Measurements from ENCODE around the gene CBARP.

CBARP gene

DNA sequence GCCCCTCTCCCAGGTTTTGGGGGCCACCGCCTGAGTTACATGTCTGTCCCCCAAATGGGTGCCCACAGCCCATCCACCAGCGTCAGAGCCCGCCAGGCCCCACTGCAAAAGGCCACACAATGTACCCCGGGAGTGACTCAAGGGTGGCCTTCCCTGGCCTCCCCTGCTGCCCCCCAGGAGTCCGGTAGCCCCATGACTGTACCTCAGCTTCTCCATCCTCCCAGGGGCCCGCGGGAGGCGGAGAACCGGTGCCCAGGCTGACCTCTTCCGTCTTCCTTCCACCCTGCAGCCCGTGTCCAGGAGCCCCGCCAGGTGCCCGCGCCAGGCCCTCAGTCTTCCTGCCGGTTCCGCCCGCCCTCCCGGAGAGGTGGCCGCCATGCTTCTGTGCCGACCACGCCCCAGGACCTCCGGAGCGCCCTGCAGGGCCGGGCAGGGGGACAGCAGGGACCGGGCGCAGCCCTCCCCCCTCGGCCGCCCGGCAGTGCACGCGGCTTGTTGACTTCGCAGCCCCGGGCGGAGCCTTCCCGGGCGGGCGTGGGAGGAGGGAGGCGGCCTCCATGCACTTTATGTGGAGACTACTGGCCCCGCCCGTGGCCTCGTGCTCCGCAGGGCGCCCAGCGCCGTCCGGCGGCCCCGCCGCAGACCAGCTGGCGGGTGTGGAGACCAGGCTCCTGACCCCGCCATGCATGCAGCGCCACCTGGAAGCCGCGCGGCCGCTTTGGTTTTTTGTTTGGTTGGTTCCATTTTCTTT lies 10.3 kb downstream of the CBARP start:
- TF ChIP-seq, protein P1, sequence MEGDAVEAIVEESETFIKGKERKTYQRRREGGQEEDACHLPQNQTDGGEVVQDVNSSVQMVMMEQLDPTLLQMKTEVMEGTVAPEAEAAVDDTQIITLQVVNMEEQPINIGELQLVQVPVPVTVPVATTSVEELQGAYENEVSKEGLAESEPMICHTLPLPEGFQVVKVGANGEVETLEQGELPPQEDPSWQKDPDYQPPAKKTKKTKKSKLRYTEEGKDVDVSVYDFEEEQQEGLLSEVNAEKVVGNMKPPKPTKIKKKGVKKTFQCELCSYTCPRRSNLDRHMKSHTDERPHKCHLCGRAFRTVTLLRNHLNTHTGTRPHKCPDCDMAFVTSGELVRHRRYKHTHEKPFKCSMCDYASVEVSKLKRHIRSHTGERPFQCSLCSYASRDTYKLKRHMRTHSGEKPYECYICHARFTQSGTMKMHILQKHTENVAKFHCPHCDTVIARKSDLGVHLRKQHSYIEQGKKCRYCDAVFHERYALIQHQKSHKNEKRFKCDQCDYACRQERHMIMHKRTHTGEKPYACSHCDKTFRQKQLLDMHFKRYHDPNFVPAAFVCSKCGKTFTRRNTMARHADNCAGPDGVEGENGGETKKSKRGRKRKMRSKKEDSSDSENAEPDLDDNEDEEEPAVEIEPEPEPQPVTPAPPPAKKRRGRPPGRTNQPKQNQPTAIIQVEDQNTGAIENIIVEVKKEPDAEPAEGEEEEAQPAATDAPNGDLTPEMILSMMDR (IDR thresholded peaks at IDR 0.05; ENCODE audit: low read depth, low read length) = no peak
- no peak for DNase-seq (ENCODE audit: extremely low read depth, low read depth)

DNA sequence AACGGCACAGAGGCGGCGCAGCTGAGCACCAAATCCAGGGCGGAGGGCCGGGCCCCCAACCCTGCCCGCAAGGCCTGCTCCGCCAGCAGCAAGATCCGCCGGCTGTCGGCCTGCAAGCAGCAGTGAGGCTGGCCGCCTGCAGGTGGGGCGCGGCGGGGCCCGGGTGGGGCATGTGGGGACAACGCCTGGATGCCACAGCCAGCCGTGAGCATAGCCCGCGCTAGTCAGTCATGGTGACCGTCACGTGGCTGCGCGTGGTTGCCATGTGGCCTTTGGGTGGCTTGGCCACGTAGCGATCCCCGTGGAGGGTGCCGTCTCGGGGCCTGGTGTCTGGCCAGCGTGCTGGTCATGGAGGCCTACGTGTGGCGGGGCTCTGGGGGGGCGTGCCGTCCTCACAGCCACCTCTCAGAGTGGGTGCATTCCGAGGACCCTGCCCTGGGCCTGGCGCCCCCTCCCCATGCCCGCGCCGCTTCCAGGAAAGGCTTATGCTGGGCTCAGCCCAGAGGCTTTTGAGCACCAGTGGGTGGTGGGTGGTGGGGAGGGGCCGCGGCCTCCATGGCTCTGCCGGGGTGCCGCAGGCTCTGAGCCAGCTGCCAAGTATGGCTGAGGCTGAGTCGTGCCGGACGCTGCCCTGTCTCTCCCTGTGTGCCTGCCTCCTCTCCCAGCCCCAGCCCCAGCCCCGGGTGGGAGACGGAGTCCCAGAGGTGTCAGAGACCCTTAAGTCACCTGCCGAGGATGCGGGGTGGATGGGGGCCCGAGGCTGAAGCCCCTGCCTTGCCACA lies 11.1 kb downstream of the CBARP start:
- DNase-seq (ENCODE audit: extremely low read depth, low read depth) = no peak
- TF ChIP-seq, protein P1 (IDR thresholded peaks at IDR 0.05; ENCODE audit: low read depth, low read length) = no peak

DNA sequence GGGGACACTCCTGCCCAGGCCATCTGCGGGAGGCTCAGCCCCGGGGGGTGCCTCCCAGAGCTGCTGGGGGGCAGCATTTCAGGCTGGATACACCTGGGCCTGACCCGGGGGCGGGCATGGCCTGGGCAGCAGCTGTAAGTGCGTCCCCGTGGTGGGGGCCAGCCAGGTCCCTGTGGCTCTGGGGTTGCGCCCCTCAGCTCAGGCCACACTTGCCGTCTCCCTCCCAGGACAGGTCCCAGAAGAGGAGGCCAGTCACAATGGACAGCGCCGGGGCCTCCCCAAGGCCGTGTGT lies 11.6 kb downstream of the CBARP start:
- no peak for DNase-seq (ENCODE audit: extremely low read depth, low read depth)

DNA sequence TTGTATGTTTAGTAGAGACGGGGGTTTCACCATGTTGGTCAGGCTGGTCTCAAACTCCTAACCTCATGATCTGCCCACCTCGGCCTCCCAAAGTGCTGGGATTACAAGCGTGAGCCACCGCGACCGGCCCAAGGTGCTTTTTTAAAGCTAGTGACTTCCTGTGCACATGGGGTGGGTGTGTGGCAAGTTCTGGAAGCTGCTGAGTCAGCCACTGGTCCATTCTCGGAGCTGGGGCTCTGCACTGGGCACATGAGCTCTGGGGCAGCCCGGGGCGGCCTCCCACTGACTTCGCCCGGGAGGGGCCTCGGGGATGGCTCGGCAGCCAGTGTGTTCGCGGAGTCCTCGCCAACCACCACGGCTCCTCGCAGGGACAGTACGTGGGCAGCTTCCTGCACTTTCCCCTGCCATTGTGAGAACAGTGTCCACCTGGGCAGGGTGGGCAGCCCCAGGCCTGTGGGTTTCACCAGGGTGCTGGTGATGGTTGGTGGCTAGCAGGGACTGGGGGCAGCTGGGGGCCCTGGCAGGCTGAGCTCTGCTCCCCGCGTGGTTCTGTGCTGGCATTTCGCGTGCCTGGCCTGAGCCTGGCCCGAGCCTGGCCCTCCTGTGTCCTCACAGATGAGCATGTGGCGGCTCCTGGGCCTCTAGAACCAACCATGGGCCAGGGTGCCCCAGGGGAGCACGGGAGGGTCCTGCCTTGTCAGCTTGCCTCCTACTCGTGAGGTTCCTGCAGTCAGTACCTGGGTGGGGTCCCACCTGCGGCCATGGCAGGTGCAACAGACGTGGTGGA lies 12.2 kb downstream of the CBARP start:
- no peak for DNase-seq (ENCODE audit: extremely low read depth, low read depth)
- TF ChIP-seq, protein P1 (IDR thresholded peaks at IDR 0.05; ENCODE audit: low read depth, low read length) = no peak

More for the DNA sequence above, 11.6 kb downstream of the CBARP start:
- TF ChIP-seq, protein P1 (IDR thresholded peaks at IDR 0.05; ENCODE audit: low read depth, low read length) = no peak

DNA sequence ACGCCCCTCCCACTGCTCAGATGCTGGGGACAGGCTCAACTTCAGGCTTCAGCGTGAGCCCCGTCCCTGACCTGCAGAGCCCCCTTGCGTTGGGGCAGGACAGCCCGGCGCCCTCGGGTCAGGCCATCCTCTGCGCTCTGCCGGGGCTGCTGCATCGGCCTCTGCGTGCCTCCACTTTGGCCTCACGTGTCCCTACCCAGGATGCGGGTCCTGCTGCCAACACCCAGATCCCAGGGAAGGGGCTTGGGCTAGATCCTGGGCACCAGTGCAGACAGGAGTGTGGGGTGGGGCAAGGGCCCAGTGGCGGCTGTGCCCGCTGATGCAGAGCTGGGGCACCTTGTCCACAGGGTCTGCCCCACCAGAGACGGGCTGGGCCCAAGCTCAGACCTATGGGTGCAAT lies 13.0 kb downstream of the CBARP start:
- no peak for DNase-seq (ENCODE audit: extremely low read depth, low read depth)
- TF ChIP-seq, protein P1 (IDR thresholded peaks at IDR 0.05; ENCODE audit: low read depth, low read length) = no peak

DNA sequence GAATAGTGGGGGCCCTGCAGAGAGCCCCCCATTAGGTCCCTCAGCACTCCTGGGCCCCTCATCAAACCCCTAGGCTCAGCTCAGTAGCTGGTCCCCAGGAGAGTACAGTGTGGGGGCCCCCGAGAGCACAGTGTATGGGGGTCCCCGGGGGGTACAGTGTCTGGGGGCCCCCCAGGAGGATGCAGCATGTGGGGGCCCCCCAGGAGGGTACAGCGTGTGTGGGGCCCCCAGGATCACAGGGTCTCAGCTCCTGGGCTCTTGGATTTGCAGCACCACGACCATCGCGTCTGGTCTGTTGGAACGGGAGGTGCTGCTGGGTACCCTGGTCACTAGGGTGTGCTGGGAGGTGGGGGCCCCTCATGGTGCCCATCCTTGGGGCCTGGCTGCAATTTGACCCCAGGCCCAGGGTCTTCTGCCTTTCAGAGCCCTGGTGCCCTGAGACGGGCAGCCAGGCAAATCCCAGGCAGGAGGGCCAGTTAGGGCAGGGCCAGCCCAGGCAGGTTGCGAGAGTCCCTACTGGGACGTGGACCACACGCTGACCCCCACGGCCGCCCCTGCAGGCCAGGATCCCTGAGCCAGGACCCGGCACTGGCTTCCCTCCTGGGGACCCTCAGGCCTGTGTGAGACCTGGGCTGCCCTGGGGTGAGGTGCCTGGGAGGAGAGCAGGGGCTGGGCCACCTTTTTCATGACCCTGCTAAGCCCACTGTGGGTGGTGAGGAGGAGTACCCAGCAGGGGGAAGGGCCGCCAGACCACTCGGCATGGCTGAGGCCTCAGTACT lies 13.6 kb downstream of the CBARP start:
- TF ChIP-seq, protein P1 (IDR thresholded peaks at IDR 0.05; ENCODE audit: low read depth, low read length) = no peak
- DNase-seq (ENCODE audit: extremely low read depth, low read depth) = no peak
